HG02970 (cell line): ENCODE results near the gene CCIN.
"Not testable (repeated sequence)": the region's sequence is repeated elsewhere in the genome, so short reads cannot be mapped to it uniquely, and the experiment has no call there.

Source experiments
- ATAC-seq: cut with Tn5 transposase; IDR thresholded peaks from one replicate; pipeline ENCODE4 v1.9.1; 2021; ENCODE audit warnings: mild to moderate bottlenecking, moderate library complexity, moderate number of reproducible peaks; ENCODE audit not compliant: unreplicated experiment, low FRiP score

The CCIN gene

DNA sequence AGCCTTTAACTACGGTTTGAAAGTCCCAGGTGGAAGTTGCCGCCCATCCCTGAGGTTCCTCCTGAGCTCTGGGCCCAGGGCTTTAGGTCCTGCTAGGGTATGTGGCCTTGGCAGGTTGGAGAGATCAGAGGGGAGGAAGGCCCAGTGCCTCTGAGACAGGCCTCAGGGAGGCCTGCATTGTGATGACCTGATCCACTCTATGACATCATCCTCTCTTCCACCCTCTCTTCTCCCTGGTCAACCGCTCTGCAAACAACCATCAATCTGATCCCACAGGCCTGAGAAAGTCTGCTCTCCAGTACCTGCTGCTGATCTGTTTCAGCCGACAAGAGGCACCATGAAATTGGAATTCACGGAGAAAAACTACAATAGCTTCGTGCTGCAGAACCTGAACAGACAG is at the start of gene CCIN:
Gene CCIN, plus strand, starts transcription at position 223 of the 400 bp plus-strand sequence. Its CDS starts 115 bp downstream, at position 338.
- ATAC-seq = no peak

DNA sequence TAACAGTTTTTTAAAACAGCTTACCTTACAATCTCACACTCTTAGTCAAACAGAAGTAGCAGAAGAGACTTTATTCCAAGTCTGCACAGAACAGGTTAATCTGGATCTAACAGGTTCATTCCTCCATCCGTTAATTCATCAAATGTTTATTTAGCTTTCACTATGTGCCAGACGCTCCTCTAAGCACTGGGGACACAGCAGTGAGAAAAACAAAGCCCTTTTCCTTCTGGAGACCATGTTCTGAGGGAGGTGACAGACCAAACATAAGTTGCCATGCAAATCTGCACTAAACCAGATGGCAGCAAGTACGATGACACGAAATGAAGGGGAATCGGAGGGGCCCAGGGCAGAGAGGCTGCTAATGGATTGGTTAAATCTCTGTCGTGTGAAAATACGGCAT is 49.7 kb upstream of the CCIN start:
- ATAC-seq = no peak

DNA sequence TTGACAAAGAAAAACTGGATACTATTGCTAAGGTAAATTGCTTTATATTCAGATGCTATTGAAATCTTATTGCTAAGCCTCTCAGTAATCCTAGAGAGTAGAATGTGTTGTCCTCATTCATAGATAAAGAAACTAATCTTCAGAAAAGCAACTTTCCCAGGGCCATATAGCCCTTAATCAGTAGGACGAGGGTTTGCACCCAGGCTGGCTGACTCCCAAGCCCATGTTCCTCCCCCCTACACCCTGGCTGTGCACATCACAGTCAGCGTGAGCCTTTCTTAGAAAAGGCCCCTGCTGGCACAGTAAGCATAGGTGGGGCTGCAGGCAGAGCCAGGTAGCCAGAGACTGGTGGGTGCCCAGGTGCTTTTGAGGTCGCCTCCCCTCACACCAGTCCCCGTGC is 48.5 kb upstream of the CCIN start:
- no peak for ATAC-seq

DNA sequence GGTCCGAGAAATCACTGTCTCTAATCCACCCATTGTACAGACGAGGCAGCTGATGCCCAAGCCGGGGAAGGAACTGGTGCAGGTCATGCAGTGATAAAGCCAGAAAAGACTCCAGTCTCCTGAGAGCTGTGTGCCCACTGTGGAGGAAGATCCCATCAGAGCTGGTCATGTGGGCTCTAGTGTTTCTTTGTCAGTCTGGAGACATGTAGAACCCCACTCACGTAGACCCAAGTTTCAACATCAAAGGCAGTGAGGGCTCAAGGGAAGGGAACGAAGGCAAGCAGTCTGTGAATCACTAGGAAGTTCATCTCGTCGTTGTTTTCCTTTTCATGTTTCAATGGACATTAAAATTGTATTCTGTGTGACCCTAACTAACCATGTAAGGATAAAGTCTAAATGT is 47.2 kb upstream of the CCIN start:
- ATAC-seq = no peak

DNA sequence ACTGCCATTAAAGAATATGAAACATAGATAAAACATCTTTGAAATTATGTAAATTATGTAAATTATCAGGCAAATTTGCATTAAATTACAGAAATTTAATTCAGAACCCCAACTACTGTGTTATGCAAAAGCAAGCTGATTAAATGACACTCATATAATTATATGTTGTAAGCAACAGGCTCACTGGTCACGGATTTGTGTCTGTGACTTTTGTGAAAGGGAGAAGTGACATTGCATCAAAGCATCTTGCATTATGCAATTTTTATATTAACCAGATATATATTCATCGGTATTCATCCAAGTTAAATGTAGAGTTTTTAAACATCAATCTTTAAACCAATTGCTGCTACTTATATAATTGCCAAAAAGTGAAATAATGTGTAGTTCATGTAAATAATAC is 45.7 kb upstream of the CCIN start:
- ATAC-seq = no peak

DNA sequence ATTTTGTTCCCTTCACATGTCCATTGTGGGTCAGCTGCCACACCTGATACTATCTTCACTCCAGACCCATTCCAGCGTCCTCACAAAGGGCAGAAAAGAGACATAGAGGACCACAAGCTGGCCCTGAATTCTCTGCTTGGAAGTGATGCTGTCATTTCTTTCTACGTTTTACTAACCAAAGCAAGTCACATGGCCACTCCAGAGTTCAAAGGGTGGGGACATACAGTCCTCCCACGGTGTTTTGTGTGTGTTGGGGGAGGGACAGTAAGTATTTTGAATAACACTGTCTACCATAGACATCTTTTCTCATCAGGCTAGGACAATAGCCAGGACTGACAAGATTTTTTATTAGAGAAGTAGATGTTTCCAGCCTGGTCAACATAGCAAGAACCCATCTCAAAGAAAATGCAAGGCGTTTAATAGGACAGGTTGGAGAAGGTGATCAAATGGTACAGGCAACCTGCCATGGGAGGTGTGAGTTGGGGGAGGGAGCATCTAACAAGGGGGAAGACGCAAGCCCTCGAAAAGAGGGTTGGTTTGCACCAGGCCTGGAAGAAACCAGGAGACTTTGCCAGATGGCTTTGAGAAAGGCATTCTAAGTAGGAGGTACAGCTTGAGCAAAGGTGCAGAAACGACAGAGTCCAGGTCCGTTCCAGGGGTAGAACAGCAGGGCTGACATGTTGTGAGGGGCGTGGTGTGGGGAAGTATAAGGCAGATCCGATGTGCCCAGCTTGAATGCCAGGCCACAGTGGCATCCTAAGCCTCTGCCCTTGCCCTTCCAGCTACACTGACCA is 43.9 kb upstream of the CCIN start:
- no peak for ATAC-seq

DNA sequence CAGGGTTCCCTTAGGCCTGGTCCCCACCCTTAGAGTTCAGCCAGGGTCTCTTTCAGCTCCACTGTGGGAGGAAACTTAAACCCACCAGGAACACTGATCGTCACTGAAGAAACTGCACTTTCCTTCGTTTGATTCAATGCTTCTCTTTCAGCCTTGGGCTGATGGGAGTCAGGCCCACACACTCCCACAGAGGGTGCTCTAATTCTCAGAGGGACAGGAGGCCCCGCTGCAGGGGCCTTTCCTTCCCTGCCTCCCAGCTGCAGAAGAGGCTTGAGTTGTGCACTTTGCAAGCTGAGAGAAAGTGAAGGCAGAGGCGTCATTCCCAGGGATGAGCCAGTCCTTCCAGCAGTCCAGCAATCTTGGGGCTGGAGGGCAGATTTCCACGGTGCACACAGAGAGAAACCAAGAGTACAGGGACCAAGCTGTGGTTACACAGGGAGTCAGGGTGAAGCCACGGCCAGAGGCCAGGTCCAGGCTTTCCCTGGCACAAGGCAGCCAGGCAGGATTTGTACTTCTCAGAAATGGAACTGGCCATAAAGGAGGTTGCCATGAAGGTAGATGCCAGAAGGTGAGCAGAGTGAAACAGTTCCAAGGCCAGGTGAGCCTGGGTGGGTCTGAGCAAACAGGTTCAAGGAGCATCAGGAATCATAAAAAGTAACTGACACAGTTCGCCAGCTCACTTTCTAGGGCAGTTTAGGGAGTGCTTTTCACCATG is 43.0 kb upstream of the CCIN start:
- no peak for ATAC-seq

DNA sequence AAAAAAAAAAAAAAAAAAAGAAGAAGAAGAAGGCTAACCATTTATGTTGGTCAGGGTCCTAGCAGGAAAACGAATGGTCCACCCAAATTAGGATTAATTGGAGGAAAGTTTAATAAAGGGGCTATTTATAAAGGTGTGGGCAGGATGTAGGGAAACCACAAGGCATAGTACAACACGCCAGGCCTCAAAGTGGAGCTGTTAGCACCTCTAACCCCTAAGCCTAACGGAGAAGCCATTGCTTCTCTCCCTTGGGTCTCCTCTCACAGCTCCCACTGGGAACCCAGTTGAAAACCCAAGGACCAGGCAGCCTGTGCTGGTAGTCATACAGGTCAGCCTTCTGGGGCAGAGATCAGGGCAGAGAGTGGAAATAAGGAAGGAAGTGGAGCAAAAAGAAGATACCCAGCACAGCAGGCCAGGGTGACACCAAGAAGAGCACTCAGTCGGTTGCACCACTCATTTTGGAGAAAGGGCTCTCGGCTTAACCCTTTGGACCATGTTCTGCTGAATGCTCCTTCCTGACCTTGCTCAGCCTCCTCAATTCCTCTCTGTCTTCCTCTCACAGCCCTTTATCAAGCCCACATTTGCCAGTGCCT is 41.4 kb upstream of the CCIN start:
- ATAC-seq = no peak

DNA sequence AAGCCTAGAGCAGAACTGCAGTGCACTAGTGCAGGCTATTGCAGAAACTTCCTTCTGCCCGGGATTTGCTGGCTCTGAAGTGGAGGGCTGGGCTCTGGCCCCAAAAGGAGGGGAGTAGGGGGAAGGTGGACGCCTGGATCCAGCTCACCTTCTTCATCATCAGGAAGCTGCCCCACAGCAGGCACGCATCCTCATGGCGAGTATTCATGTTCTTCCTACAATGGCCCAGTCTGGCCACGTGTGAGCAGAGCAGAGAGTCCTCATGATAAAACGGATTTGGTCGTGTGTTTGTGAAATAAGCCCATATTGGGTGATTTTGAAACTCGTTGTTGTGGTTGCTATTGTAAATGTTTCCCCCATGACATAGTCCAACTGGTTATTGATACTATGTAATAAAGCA is 40.8 kb upstream of the CCIN start:
- no peak for ATAC-seq

DNA sequence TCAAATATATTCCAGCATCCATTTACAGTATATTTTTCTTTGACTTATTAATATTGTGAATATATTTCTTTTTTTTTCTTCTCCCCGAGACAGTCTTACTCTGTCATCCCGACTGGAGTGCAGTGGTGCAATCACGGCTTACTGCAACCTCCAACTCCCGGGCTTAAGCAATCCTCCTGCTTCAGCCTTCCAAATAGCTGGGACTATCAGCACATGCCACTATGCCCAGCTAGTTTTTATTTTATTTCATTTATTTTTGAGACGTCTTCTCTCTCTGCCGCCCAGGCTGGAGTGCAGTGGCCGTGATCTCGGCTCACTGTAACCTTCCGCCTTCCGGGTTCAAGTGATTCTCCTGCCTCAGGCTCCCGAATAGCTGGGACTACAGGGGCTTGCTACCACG is 40.0 kb upstream of the CCIN start:
- ATAC-seq = no peak

DNA sequence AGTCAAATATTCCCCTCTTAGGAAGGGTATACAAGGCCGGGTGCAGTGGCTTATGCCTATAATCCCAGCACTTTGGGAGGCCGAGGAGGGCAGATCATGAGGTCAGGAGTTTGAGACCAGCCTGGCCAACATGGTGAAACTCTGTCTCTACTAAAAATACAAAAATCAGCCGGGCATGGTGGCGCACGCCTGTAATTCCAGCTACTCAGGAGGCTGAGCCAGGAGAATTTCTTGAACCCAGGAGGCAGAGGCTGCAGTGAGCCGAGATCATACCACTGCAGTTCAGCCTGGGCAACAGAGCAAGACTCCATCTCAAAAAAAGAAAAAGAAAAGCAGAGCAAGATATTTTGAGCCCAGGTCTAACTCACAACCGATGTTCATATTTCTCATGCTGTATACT is 37.5 kb upstream of the CCIN start:
- ATAC-seq = not testable (repeated sequence)

DNA sequence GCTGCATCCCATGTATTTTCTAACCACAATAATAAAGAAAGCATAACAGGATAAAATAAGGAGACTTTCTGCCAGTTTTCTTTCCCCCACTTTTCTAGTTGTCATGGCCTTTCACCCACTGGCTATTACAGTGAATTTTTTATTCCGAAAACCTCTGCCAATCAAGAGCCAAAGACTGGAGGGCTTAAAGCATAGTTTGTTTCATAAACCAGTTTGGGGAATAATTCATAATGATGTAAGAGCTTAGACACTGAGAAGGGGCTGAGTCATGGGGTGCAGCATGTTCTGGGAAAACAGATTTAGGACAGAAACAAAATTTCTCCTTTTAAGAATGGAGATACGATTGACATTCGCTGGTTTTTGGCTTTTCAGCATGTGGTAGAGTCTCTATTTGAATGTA is 37.1 kb upstream of the CCIN start:
- ATAC-seq = no peak

DNA sequence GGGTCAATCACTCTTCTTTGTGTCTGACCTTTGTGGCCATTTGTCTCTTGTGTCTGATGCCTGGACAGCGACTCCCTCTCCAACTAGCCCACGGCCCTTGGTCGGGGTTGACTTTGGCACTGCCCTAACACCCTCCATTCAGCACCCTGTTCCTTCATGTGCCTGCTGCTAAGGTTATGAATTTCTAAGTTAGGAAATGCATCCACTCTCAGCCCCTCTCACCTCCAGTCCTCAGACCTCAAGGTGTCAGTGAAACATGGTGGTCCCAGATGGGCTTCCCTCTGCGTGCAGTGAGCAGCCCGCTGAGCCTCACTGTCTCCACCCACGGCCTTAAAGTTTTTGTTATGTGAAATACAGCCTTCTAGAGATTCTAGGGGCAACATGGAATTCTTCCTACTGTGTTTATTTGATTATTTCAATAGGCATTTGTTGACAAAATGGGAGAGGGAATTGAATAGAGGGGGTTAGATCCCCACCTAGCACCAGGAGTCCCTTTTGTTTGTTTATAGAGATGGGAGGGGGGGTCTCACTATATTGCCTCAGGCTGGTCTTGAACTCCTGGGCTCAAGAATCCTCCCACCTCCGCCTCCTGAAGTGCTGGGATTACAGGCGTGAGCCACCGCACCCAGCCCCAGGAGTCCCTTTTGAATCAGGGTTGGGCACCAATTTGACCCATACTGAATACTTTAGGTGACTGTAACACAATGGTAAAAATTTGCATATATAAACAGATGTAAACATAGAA is 34.3 kb upstream of the CCIN start:
- no peak for ATAC-seq

DNA sequence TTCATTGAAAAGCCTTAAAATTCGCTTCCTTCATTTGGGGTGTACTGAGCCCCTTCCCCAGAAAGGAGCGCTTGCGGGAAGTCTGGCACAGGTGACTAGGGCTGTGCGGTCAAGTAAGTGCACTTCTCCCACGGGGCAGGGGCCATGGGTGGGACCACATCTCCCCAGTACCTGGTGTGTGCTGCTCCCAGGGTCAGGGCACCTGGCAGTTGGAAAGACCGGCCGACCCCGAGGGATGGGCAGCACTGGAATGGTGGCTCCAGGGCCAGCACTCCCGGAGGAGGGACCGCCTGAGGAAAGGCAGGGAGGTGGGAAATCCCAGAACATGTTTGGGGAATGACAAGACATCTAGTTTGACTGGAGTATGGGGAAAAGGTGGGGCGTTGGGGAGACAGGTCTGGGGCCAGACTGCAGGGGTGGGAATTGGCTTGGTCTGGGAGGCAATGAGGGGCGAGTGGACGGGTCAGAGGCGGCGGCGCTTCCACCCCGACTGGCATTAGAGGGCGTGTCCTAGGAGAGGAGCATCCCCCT is 33.4 kb upstream of the CCIN start:
- peak; percentile 17 for ATAC-seq

DNA sequence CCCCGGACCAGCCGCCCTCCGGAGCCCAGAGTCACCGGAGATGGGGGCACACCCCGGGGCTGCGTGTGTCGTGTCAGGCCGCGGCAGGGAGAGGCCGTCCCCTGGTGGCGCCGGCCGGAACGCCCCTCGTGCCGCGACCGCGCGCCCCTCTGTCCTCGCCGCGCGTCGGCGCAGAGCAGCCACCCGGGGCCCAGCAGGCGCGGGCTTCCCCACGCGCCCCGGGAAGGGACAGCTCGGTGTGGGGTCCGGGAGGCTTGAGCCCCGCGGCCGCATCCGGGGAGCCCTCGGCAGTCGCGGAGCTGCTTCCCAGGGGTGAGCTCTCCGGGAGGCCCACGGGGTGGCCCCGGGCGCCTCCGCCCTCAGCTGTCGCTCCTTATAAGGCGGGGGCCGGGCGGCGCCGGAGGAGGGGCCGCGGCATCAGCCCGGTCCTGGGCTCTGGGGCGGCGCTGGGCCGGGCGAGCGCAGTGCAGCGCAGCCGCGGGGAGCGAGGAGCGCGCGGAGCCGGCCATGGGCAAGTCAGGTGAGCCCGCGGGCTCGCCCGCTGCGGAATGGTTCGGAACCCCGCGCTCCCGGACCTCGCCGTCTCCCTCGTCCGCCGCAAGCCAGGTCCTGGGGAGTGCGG is 32.8 kb upstream of the CCIN start, which contains the start of gene GLIPR2:
Gene GLIPR2, plus strand, starts transcription at position 462 of the 622 bp plus-strand sequence. Its CDS starts 46 bp downstream, at position 508.
- peak; percentile 90 for ATAC-seq

DNA sequence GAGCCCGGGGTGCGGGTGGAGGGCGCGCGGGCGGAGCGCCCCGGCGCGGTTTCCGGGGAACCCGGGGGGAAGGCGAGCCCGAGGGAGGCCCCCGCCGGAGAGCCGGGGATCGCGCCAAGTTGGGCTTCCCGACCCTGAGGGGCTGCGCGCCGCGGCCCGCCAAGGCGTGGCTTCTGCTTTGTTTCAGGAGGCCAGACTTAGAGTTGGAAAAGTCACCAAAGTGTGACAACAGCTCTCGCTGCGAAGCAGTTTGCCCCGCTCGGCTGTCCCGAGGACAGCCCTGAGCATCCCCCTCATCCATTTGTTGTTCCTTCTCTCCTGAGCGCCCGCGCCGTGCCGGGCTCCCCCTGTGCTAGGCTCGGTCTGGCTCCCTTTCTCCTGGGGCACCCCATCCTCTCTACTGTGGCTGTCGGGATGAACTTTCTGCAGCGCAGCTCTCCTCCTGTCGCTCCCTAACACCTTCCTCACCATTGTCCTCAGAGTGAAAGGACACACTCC is 32.2 kb upstream of the CCIN start:
- ATAC-seq = peak; percentile 27

DNA sequence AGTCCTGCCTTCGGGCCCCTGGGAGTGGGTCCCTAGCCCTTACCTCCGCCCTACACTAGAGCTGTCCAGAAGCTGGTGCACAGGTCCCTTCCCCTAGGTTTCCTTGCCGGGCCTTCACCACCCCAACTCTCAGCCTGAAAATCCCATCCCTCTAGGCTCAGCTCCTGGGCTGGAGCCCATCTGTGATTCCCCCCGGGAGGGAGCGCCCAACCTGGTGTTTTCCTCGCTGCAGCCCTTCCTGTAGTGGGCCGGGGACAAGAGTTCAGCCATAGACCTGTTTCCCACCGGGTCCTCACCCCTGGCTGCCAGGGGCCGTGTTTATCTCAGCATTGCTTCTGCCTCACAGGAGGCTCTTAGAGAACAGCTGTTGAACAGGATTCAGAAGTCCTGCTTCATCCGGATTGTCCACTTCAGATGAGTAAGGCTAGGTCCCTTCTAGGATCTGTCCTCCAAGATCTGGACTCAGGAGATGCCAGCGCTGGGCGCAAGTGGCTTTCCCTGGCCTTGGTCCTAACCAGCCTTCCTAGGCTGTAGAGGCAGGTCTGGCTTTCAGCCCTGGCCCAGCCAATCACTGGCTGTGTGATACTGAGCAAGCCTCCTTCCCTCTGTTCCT is 31.7 kb upstream of the CCIN start:
- ATAC-seq = no peak

DNA sequence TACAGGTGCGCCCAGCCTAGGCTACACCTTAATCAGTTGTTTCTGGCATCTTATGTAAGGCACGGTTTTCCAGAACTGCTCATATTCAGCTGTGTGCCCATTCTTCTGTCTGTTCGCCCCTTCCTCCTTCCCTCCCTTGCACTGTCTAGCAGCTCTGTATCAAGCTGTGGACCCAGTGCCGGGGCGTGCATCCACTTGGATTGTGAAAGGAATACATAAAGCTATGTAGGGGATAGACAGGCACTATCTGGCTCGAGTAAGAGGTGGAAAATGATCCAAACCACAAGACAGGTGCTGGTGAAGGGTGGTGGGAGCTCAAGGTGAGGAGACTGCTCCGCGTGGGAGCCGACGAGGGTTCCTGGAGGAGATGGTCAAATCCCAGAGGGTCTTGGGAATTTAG is 30.7 kb upstream of the CCIN start:
- ATAC-seq = no peak

DNA sequence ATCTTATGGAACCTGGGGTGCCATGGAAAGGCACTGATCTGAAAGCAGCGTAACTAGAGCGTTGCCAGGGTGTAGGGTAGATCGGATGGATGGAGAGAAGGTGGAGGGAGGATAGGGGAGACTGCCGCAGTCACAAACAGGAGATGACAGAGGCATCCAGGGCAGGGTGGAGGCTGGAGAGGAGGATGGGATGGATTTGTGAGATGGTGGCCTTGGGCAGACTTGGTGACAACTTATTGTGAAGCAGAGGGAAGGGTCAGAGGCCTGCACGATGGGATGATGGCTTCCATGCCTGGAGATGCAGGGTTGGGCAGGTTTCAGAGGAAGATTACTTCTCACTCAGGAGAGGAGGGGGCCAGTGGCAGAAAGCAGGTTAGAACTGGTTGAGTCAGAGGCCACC is 30.3 kb upstream of the CCIN start:
- ATAC-seq = no peak
